GM19372 (cell line): ENCODE results near the gene FBXO10.
"Not testable (repeated sequence)": the region's sequence is repeated elsewhere in the genome, so short reads cannot be mapped to it uniquely, and the experiment has no call there.

Source experiments
- ATAC-seq: cut with Tn5 transposase; IDR thresholded peaks from one replicate; pipeline ENCODE4 v1.9.1; 2021; ENCODE audit warnings: mild to moderate bottlenecking, low read depth, moderate library complexity; ENCODE audit not compliant: unreplicated experiment

Gene FBXO10, protein sequence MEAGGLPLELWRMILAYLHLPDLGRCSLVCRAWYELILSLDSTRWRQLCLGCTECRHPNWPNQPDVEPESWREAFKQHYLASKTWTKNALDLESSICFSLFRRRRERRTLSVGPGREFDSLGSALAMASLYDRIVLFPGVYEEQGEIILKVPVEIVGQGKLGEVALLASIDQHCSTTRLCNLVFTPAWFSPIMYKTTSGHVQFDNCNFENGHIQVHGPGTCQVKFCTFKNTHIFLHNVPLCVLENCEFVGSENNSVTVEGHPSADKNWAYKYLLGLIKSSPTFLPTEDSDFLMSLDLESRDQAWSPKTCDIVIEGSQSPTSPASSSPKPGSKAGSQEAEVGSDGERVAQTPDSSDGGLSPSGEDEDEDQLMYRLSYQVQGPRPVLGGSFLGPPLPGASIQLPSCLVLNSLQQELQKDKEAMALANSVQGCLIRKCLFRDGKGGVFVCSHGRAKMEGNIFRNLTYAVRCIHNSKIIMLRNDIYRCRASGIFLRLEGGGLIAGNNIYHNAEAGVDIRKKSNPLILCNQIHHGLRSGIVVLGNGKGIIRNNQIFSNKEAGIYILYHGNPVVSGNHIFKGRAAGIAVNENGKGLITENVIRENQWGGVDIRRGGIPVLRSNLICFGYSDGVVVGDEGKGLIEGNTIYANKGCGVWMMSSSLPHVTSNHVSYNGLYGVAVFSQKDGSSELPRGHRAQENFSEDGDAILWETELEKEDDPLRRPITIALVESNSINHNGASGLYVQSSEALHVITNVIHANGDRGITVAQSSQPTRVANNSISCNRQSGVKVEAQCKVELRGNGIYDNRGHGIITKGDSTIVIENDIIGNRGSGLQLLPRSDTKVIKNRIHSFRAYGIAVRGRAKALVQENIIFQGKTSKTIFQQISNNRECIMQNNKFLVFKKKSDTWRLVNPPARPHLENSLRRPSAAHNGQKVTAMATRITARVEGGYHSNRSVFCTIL

DNA sequence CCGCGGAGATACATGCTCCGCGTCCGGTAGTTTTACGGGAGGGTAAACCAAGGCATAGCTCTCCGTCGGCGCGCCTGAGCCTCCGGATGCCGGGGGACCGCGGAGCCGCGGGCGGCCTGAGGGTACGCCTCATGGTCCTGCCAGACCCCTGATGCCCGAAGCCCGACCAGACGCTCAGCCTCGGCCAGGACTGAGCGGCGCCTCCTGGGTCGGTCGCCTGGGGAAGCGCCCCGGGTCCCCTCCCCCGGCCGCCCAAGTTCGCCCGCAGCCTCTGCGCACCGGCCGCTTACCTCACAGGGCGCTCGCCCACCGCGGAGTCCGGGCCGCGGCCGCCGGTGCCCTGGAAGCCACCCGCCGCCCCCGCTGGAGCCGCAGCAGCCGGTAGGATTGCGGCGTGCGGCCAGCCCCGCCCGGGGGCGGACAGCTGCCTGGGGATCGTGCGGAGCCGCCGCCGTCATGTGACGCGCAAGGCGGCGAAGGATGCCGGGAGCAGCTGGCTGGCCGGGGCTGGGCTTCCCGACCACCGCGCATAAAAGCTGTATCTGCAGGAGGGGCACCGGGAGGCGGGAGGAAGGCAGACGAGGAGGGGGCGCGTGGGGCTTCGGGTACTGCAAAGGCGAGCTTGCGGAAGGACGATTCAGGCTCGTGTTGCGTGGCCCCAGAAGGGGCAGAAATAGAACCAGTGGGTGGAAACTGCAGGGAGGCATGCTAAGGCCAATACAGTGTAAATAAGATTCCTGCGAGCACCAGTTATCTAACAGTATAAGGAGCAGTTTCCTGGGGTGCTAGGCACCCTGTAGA is at the start of gene FBXO10:
TSS of gene FBXO10 (minus strand) at position 460 of the 801 bp plus-strand sequence. CDS start 34,612 bp downstream, outside the sequence.
- peak; percentile 71 for ATAC-seq

DNA sequence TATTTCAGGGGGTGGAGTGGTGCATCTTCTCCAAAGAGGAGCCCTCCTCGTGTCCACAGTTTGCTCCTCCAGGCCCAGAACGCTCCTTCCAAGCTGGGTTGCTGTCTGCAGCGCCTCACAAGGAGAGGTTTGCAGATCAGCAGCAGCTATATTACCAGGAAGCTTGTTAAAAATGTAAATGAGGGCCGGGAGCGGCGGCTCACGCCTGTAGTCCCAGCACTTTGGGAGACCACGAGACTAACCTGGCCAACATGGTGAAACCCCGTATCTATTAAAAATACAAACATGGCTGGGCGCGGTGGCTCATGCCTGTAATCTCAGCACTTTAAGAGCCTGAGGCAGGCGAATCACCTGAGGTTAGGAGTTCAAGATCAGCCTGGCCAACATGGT is 49.6 kb upstream of the FBXO10 start:
- no peak for ATAC-seq

DNA sequence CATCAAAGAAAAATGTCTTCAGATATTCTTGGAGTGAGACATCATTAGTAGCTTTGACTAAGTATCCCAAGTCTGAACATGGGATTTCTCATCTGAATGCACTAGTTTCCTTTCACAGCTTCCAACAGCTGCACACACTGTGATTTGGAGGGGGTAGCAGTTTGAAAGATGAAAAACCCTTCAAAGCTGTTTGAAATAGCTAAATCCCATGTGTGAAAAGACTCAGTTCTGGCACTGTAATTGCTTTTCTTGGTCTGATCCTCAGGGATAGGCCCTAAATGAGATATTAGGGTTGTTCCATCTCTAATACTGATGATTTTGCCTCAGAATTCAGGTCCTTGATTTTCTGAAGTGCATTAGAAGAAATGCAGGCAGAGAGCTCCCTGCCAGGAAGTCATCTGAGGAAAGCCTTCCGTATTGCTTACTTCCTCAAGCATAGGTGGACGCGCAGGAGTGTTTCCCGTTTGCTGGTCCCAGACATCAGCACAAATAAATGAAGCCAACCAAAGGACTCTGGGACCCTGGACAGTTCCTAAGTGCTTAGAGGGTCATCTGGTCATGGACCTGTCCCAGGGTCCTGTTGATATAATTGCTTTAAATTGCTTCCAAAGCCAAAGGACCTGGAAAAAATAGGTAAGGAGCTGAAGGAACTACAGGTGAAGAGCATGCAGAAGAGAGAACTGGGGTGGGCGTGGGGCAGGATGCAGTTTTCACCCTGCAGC is 49.0 kb upstream of the FBXO10 start:
- ATAC-seq: no peak

DNA sequence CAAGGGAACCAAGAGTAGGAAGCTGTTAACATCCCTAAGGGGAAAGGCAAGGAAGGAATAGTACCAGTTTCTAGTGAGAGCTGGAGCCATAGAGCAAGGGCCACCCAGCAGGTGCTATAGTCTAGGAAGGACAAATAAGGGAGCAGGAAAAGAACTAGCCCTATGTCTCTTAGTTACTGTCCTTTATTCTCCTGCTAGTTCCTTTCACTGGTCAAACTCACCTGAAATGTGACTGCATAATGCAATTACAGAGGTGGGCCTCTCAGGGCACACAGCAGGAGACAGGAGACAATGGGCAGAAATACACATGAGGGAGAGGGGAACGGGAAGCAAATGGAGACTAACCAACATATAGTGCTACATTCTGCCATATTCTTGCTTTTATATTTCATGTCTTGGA is 47.9 kb upstream of the FBXO10 start:
- ATAC-seq: no peak

DNA sequence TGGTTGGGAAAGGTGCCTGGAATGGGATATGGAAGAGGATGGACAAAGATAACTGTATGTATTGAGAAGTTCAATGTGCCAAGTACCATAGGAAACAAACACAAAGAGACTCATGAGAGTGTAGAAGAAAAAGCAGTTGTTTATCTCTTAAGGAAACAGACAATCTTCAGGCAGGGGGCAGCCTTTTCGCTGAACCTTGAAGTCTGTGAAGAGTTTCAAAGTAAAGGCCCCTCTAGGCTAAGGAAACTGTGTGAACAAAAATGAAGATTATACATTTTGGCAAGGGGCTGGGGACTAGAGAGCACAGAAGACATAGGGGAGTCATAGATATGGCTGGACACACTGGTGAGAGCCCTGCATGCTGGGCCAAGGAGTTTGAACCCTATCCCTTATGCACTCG is 47.1 kb upstream of the FBXO10 start:
- no peak for ATAC-seq

DNA sequence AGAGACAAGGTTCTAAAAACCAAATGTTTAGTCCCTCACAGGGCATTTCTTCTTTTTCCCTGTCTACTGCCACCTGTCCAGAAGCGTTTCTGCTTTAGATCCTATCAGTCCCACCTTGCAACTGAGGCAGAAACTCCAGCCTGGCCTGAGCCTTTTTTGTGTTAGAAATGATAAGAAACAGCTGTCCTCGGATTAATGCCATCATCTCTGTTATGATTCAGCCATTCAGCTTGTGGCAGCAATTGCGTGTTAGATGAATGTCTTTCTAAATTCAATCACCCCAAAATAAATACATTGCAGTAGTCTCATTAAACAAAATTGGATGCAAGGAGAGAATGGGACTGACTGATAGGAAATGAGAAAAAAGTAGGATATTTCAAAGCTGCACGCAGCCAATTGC is 46.3 kb upstream of the FBXO10 start:
- no peak for ATAC-seq

DNA sequence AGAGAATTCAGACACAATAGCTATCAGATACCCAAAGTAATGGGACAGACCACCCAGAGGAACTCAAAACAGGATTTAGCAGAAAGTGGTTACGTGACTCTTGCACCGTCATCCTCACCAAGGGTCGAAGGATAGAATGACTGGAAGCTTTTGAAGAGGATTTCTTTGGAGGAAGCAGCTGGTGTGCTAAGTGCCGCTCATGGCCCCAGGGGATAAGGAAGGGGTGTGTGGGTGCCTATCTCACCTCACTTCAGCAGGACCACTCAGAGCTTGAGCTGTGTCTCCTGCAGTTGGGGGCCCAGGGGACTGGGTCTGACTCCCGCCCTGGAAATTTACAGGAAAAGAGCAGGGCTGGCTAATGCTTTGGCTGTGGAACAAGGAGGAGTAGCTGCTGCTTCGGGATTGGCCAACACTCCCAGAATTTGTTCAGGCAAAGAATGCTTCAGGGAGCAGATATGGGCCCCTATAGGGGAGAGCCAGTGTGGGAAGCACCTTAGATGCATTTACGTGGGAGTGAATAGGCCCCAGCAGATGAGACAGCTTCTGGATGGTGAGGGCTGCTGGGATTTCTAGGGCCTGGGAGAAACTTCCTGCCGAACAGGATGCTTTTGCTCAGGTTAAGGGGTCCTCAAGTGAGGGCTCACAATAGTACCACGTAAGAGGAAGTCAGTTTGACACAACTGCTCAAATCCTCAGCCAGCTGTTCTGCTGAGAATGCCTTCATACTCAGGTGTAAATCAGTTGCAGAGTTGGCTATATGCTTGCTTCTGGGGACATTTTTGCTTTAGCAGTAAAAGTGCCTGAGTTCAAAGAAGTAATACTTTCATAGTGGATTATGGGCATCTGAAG is 45.3 kb upstream of the FBXO10 start:
- ATAC-seq: no peak

DNA sequence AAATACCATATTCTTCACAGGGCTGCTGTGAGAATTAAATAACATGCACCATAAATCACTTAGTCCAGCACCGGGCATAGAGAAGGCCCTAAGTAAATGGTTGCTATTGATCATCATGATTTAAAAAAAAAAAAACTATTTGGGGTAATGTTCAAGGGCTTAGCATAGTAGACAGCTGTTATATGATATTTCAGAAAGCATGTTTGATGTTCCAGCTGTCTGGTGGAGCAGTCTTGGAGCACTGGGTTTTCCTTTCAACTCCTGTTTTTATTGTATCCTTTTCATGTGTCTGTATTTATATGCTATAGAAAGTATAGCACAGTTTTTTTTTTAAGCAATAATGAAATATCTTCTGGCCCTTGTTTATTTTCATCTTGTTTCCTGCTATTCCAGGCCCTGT is 44.2 kb upstream of the FBXO10 start:
- no peak for ATAC-seq

DNA sequence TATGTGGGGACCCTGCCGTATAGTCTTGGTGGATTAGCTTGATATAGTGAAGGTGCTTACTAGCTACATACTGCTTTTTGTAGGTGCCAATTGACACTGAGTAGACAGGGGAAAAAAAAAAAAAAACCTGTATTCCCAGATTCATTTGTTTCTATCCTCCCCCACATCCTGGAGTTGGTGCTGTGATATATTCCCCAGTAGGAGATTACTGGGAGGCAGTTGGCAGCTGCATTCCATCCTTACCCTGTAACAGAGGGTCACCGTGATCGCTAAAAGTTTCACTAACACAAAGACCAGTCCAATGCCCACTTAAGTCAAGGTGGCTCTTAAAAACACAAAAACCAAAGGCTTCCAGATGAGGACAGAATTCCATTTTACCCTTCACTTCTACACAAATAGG is 43.6 kb upstream of the FBXO10 start:
- ATAC-seq: no peak

DNA sequence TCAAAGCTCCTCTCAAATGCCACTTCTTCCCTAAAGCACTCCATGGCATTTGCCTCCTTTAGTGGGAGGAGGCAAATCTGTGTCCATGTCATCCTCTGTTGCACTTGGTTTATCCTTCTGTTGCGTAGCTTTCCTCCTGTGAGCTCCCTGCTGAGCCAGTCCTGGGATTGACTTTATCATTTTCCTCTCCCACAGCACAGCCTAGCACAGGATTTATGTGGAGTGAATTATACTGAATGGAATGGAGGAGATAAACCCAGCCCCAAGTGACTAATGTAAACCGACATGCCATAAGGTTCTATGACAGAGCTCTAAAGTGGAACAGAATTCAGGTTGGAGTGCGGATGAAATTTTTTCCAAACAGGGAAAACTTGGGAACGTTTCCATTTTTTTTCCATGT is 42.6 kb upstream of the FBXO10 start:
- no peak for ATAC-seq

DNA sequence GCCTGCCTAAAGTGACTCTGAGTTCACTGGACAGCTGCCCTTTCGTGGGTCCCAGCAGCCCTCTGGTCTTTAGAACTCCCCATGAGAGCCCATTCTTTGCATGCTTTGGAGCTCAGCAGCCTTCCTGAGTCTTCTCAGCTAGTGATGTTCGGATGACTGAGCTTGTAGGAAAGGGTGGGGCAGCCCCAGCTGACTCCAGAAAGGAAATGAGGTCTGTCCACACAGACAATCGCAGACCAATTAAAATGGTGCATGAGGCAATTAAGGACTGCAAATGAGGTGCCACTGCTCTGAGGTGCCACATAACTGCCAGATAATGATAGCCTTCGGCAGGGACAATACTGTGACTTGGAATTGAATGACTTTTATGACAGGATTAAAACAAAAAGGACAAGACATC is 41.7 kb upstream of the FBXO10 start:
- ATAC-seq: no peak

DNA sequence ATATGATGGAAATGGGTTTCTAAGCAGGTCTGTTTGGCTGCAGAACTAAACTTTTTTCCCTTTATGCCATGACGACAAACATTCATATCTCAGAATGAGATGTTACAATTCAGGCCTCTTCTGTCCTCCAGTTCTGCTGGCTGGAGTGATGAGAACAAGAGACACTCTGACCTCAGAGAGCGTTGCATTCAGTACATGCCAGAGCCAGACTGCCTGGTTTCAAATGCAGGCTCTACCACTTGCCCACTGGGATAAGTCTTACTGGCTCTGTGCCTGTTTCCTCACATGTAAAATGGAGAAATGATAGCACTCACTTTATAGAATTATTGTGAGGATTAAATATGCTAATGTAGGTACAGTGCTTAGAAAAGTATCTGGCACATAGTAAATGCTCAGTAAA is 41.0 kb upstream of the FBXO10 start:
- no peak for ATAC-seq

DNA sequence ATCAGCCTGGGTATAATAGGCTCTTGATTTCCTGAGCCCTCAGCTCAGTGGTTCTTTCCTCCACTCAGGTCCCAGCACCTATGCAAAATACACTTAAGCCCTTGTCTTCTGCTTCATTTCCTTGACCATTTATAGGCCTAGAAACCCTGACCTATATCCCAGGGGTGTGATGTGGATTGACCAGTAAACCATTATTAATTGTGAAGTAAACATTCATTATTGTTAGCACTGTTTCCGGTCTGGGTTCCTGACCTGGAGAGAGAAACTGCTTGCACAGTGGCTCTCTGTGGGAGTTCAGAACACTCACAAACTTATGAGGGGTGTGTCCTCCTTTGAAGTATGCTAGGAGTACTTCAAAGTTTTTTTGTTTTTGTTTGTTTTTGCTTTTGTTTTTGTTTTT is 35.8 kb upstream of the FBXO10 start:
- ATAC-seq: no peak

DNA sequence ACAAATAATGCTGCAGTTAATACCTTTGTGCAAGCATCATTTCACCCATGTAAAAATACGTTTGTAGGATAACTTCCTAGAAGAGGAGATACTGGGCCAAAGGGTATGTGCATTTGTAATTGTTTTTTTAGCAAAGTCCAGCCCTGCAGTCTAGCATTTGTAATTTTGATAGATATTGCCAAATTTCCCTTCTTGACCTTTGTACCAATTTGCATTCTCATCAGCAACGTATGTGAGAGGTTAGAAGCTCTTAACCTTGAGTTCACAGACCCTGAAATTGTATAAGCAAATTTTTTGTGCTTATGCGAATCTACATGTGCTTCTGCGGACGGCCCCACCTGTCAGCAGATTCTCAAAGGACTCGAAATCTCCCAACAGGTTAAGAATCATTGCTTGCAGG is 34.8 kb upstream of the FBXO10 start:
- ATAC-seq: no peak

DNA sequence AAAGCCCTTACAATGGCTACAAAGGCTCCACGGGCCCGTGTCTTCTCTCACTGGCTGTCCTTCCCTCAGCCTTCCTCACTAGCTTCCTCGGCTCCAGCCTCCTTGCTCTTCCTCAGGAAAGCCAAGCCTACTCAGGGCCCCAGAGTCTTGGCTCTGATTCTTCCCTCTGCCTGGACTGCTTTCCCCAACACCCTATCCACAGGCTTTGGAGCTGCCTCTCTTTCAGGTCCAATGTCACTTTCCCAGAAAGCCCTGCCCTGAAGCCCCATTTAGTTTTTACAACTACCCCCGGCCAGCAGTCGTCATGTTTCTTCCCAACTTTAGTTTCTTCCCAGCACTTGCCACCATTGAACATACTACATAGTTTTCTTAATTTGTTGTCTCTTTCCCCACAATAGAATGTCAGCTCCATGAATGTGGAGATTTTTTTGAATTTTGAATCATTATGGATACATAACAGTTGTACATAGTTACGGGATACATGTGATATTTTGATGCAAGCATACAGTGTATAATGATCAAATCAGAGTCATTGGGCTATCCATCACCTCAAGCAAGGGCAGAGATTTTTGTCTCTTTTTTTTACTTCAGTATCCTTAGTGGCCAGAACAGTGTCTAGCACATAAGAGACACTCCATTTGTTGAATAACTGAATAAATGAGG is 33.7 kb upstream of the FBXO10 start:
- ATAC-seq: no peak

DNA sequence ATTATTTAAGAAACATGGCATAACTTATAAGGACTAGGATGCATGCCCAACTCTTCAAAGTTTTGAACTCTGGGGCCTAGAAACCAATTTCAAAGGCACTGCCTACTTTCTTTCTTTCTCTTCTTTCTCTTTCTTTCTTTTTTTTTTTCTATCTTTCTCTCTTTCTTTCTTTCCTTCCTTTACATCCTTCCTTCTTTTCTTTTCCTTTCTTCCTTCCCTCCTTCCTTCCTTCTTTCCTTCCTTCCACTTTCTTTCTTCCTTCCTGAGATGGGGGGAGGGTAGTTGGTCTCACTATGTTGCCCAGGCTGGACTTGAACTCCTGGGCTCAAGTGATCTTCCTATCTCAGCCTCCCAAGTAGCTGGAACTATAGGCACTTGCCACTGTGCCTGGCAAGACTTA is 32.1 kb upstream of the FBXO10 start:
- no peak for ATAC-seq

DNA sequence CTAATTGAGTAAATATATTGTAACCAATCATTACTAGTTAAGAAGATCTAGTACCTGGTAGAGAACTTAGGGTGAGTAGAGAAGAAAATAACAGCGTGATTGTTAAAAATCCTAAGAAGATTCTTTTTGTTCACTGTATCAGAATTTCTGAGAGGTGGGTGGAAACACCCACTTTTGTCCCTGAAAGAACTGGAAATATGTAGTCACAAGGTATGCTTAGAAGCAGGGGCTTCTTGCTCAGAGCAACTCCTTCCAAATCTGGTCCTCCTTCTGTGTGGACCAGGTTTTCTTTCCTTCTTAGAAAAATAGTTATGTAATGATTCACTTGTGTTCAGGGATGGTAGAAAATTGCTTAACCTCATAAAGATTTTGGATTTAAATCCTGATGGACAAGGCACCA is 28.1 kb upstream of the FBXO10 start:
- no peak for ATAC-seq

DNA sequence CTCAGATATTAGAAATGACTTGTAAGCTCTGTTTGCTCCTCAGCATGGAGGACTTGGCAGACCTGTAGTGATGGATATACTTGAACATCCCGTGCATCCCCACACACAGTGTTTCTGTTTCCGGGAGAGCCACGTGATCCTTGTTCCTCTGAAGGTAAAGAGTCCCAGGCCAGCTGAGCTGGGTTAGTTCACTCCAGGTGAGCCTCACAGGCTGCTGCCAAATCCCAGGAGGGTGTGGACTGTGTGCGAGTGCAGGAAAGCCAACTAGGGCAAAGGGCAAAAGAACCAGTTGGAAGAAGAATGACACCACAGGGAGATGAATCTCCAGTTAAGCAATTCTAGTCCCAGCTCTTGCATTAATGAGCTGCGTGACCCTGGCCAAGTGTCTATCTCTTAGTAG is 26.6 kb upstream of the FBXO10 start:
- no peak for ATAC-seq

DNA sequence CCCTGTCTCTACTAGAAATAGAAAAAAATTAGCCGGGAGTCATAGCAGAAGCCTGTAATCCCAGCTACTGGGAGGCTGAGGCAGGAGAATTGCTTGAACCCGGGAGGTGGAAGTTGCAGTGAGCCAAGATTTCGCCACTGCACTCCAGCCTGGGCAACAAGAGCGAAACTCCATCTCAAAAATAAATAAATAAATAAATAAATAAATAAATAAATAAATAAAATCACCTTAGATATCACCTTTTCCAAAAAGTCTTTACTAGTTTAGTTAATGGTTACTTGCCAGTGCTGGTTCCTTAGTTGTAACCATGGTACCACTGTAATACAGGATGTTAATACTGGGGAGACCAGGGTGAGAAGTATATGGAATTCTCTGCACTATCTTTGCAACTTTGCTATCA is 25.9 kb upstream of the FBXO10 start:
- not testable (repeated sequence) for ATAC-seq
